ENCODE measurements around the gene PAAF1.
"Not testable (repeated sequence)": the region's sequence is repeated elsewhere in the genome, so short reads cannot be mapped to it uniquely, and the experiment has no call there.

The PAAF1 gene

DNA sequence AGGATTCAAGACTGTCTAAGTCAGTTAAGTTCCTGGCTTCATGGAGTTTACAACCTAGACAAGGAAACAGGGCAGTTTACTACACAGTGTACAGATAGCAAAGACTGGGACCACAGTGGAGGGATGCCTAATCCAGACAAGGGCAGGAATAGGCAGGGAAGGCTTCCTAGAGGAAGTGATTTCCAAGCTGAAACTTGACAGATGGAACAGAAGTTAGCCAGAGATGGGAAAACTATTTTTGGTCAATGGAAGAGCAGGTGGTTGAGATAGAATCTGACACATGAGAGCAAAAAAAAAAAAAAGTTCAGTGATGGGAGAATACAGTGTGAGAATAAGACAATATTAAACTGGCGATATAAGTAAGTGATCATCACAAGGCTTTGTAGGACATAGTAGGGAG, 1.4 kb upstream of the PAAF1 start:
- no peak for TF ChIP-seq Cebpa-rat (IDR thresholded peaks at IDR 0.05)
- H3K4me3 ChIP-seq, result peak overlapping the region; percentile 69 to 81 (median 74)
- peak overlapping the region in 10 of 11 experiments; percentile 75 to 94 (median 91); a peak in 18 of 22 replicates for H3K27ac ChIP-seq

DNA sequence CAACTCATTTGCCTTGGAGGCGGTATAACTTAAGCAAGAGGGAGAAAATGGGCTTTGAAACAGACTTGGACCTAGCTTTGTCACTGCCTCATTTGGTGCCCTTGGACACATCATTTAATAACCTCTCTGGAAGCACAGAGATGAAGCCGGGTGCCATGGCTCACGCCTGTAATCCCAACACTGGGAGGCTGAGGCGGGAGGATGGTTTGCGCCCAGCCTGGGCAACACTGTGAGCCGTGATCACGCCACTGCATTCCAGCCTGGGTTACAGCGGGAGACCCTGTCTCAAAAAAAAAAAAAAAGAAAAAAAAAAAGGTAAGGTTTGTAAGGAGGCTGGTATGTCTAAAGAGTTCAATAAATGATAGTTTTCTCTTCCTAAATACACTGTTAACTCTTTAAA, 959 bp upstream of the PAAF1 start:
- Histone ChIP-seq H3K27ac (peak overlapping the region; percentile 72 to 94 (median 91); a peak in 21 of 22 replicates), H3K4me1 (peaks cover 21 to 29% (median 26%) of the 10 kb centered on the region in 10 experiments), H3K9me3 (replicated peaks in 1 of 11) (no peaks in the 10 kb centered on the region), H3K9ac (peak overlapping the region; percentile 81 to 92 (median 87)), H4K20me1 (peaks cover 0 to 29% (median 12%) of the 10 kb centered on the region in 11 experiments; a peak in 11 of 22 replicates), H3K4me2 (peak overlapping the region; percentile 77 to 99 (median 91)), H3K36me3 (peaks cover 35 to 52% (median 47%) of the 10 kb centered on the region in 11 experiments), H3K4me3 (peak overlapping the region; percentile 69 to 81 (median 74)), H3K27me3 (no peaks in the 10 kb centered on the region)
- TF ChIP-seq Cebpa-rat (IDR thresholded peaks at IDR 0.05), result no peak

More for the DNA sequence above, 1.4 kb upstream of the PAAF1 start:
- Histone ChIP-seq H3K27me3 (no peaks in the 10 kb centered on the region), H3K36me3 (peaks cover 39 to 57% (median 52%) of the 10 kb centered on the region in 11 experiments), H3K4me1 (peaks cover 21 to 29% (median 26%) of the 10 kb centered on the region in 10 experiments), H4K20me1 (peaks cover 0 to 31% (median 12%) of the 10 kb centered on the region in 11 experiments; a peak in 11 of 22 replicates), H3K9ac (peak overlapping the region; percentile 81 to 92 (median 87)), H3K9me3 (replicated peaks in 1 of 11) (no peaks in the 10 kb centered on the region), H3K4me2 (peak overlapping the region; percentile 77 to 99 (median 91))

DNA sequence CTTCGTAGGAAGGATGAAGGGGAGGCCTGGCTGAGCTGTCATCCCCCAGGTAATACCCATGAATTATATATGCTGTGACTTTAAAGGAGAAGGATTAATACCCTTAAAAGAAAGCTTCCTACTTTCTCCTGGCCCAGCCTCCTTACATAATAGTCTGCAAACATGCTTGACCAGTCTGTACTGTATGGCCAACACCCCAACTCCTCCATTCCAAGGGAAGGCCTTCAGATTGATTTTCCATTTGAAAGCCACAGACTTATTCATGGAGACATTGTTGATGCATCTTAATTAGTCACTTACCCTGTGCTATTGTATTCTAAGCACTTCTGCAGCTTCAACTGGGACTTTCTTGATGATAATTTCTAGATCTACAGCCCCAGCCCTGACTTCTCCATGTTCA, 2.0 kb downstream of the PAAF1 start:
- TF ChIP-seq Cebpa-rat (IDR thresholded peaks at IDR 0.05), result no peak
- Histone ChIP-seq H3K36me3 (peaks cover 12 to 32% (median 28%) of the 10 kb centered on the region in 11 experiments), H3K9me3 (replicated peaks in 1 of 11) (no peaks in the 10 kb centered on the region), H3K4me1 (peaks cover 21 to 29% (median 26%) of the 10 kb centered on the region in 10 experiments), H3K9ac (no peak overlapping the region), H3K4me2 (no peak overlapping the region), H4K20me1 (peaks cover 0 to 14% (median 0%) of the 10 kb centered on the region in 11 experiments; a peak in 7 of 22 replicates), H3K4me3 (no peak overlapping the region), H3K27me3 (no peaks in the 10 kb centered on the region), H3K27ac (no peak overlapping the region)

DNA sequence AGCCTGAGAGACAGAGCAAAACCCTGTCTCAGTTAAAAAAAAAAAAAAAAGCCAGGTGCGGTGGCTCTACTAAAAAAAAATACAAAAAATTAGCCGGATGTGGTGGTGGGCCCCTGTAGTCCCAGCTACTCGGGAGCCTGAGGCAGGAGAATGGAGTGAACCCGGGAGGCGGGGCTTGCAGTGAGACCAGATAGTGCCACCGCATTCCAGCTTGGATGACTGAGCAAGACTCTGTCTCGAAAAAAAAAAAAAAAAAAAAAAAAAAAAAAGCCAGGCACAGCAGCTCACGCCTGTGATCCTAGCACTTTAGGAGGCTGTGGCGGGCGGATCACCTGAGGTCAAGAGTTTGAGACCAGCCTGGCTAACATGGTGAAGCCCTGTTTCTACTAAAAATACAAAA, 3.6 kb downstream of the PAAF1 start:
- not testable (repeated sequence) for H3K9ac ChIP-seq, H3K4me3 ChIP-seq, H3K27ac ChIP-seq

DNA sequence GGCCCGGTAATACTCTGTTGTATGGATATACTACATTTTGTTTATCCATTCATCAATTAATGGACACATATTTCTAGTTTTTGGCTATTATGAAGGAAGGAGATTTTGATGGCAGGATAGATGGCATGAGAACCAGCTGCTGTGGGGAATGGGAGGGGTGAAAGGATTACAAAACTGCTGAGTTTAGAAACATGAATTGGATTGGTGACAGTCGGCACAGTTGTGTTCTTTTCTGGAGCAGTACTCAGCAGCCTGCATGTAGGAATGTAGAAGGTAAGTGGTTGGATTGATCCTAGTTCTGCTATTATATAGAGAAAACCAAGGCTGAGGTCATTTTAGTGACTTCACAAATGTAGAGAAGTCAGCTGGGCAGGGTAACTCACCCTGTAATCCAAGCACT, 7.1 kb downstream of the PAAF1 start:
- Histone ChIP-seq H3K36me3 (peaks cover 23 to 55% (median 38%) of the 10 kb centered on the region in 11 experiments; a peak in 20 of 22 replicates), H3K4me3 (no peak overlapping the region), H3K4me1 (peaks cover 0 to 8% (median 0%) of the 10 kb centered on the region in 10 experiments; a peak in 2 of 20 replicates), H3K9ac (no peak overlapping the region), H3K27me3 (no peaks in the 10 kb centered on the region), H3K9me3 (replicated peaks in 1 of 11) (no peaks in the 10 kb centered on the region), H4K20me1 (no peaks in the 10 kb centered on the region), H3K27ac (no peak overlapping the region), H3K4me2 (no peak overlapping the region)
- TF ChIP-seq Cebpa-rat (IDR thresholded peaks at IDR 0.05), result no peak

More for the DNA sequence above, 3.6 kb downstream of the PAAF1 start:
- peaks cover 11 to 18% (median 15%) of the 10 kb centered on the region in 10 experiments for H3K4me1 ChIP-seq
- not testable (repeated sequence) for H3K4me2 ChIP-seq; H3K27me3 ChIP-seq; H3K9me3 ChIP-seq (replicated peaks in 1 of 11); H4K20me1 ChIP-seq
- H3K36me3 ChIP-seq, result peaks cover 9 to 27% (median 19%) of the 10 kb centered on the region in 11 experiments; a peak in 21 of 22 replicates

DNA sequence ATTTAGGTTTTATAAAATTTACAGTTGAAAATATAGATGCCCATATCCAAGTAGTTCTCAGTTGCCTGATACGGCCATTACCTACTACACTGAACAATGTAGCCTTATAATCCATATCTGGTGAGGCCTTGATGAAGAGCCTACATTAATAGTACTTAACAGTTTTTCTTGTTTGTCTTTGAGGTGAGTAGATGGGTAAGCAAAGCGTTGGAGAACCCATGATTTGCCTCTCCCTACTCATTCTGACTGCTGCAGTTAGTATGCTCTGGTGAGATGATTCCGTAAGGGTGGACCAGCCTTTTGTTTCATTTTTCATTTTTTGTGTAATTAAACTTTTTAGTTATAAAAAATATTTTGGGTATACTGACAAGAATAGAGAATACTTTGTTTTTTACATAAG, 11.4 kb downstream of the PAAF1 start:
- Histone ChIP-seq H3K4me3 (no peak overlapping the region), H3K4me1 (peaks cover 0 to 8% (median 0%) of the 10 kb centered on the region in 10 experiments; a peak in 2 of 20 replicates), H3K36me3 (peaks cover 46 to 84% (median 66%) of the 10 kb centered on the region in 11 experiments), H3K27ac (no peak overlapping the region), H4K20me1 (no peaks in the 10 kb centered on the region), H3K9me3 (replicated peaks in 1 of 11) (no peaks in the 10 kb centered on the region), H3K9ac (no peak overlapping the region), H3K27me3 (no peaks in the 10 kb centered on the region), H3K4me2 (no peak overlapping the region)
- no peak for TF ChIP-seq Cebpa-rat (IDR thresholded peaks at IDR 0.05)

DNA sequence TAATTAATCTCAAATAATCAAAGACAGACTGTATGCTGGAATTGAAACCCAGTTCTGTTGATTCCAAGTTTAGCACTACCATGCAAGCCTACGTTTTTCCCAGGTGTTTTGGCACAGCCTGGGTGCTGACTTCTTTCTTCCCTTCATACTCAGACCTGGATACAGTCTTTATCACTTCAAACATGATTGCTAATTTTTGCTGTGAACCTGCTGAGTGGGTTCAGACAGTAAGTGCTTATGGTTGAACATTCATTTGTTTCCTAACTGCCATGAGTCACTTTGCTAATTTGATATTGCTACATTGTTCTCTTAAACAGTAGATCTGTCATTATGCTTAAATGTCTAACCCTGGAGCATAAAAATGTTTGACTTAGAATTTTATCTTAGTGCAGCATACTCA, 12.2 kb downstream of the PAAF1 start:
- no peak for TF ChIP-seq Cebpa-rat (IDR thresholded peaks at IDR 0.05)
- Histone ChIP-seq H3K27me3 (no peaks in the 10 kb centered on the region), H3K9ac (no peak overlapping the region), H3K36me3 (peaks cover 47 to 84% (median 66%) of the 10 kb centered on the region in 11 experiments), H3K9me3 (replicated peaks in 1 of 11) (no peaks in the 10 kb centered on the region), H3K4me2 (no peak overlapping the region), H3K4me3 (no peak overlapping the region), H4K20me1 (no peaks in the 10 kb centered on the region), H3K4me1 (peaks cover 0 to 8% (median 0%) of the 10 kb centered on the region in 10 experiments; a peak in 2 of 20 replicates), H3K27ac (no peak overlapping the region)

DNA sequence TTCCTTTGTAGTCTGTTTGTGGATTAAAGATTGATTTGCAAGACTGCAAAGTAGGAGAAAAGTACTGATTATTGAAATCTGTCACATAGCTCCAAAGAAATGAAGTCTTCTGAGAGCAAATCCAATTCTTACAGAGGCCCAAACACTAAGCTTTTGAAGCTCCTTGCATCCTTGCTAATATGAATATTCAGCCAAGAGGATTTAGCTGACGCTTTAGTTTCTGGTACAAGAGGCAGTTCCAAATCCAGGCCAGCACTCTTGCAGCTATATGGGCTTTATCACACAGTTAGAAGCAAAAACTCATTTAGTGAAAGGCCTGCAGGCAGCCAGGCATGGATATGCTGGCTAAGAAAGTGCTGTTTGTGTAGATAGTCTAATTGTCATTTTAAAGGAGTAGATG, 12.7 kb downstream of the PAAF1 start:
- Histone ChIP-seq H3K27ac (no peak overlapping the region), H3K4me1 (peaks cover 0 to 8% (median 0%) of the 10 kb centered on the region in 10 experiments; a peak in 2 of 20 replicates), H3K36me3 (peaks cover 44 to 83% (median 65%) of the 10 kb centered on the region in 11 experiments; a peak in 21 of 22 replicates)

DNA sequence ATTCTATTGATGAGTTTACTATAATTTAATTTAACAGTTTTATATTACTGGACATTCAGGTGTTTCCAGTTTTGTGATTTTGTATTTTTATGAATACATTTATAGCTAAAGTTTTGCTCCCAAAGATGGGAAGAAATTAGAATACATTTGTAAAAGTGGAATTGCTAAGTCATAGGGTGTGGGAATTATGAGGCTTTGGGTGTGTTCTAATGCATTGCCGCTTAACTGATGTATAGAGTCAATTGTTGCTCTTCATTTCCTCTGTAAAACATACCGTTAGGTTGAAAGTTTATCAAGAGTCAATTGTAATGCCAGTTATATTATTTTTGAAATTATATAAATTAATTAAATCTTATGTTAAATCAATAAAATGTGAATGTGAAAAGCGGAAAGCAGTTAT, 16.2 kb downstream of the PAAF1 start:
- no peak overlapping the region for H3K27ac ChIP-seq
- H3K4me2 ChIP-seq, result no peak overlapping the region
- H3K9ac ChIP-seq, result no peak overlapping the region
- H3K27me3 ChIP-seq, result no peaks in the 10 kb centered on the region
- peaks cover 0 to 6% (median 0%) of the 10 kb centered on the region in 11 experiments; a peak in 2 of 22 replicates for H3K9me3 ChIP-seq (replicated peaks in 1 of 11)
- no peak for TF ChIP-seq Cebpa-rat (IDR thresholded peaks at IDR 0.05)
- no peak overlapping the region for H3K4me3 ChIP-seq
- peaks cover 37 to 78% (median 63%) of the 10 kb centered on the region in 11 experiments for H3K36me3 ChIP-seq
- H4K20me1 ChIP-seq, result no peaks in the 10 kb centered on the region
- H3K4me1 ChIP-seq, result no peaks in the 10 kb centered on the region

More for the DNA sequence above, 12.7 kb downstream of the PAAF1 start:
- no peaks in the 10 kb centered on the region for H3K9me3 ChIP-seq (replicated peaks in 1 of 11)
- no peaks in the 10 kb centered on the region for H4K20me1 ChIP-seq
- no peak for TF ChIP-seq Cebpa-rat (IDR thresholded peaks at IDR 0.05)
- H3K27me3 ChIP-seq, result no peaks in the 10 kb centered on the region
- no peak overlapping the region for H3K4me2 ChIP-seq
- H3K4me3 ChIP-seq, result no peak overlapping the region
- H3K9ac ChIP-seq, result no peak overlapping the region
